Psoas muscle (tissue), 8 donors: ENCODE results near the gene DTNBP1. TPM values are rescaled to one million over a fixed set of nuclear protein-coding genes. Genes with fewer than 3 reads are reported as not detected.
"Not testable (repeated sequence)": the region's sequence is repeated elsewhere in the genome, so short reads cannot be mapped to it uniquely, and the experiment has no call there.

ENCODE experiments used
- ATAC-seq, 4 donors: fragments of 200-7000 bp; cut with Tn5 transposase; one replicate each; pipeline ENCODE4 v1.9.1; 2020; ENCODE audit warnings: moderate library complexity in 3 of 4, mild to moderate bottlenecking in 2 of 4
- DNase-seq, 2 donors: peaks; one replicate each; pipeline ENCODE4 v3.0.0-alpha.2; 2020
- H3K27ac ChIP-seq: fragments of 200-600 bp; one replicate; pipeline ENCODE4 v1.8.0; 2022
- H3K27me3 ChIP-seq, 3 donors: fragments of 200-600 bp in 1 of 3; one replicate each; pipeline versions ENCODE4 v1.6.1 to v1.8.0; 2013 to 2022; ENCODE audit warnings: low read length in 2 of 3, mild to moderate bottlenecking in 2 of 3, moderate library complexity in 1 of 3; ENCODE audit not compliant: insufficient read depth in 3 of 3
- H3K36me3 ChIP-seq, 2 donors: fragments of 200-600 bp in 1 of 2; one replicate each; pipeline versions ENCODE4 v1.6.1 to v1.8.0; 2013 to 2022; ENCODE audit warnings: low read depth in 1 of 2, mild to moderate bottlenecking in 1 of 2, moderate library complexity in 1 of 2; ENCODE audit not compliant: insufficient read depth in 1 of 2
- H3K4me1 ChIP-seq: fragments of 200-600 bp; one replicate; pipeline ENCODE4 v1.8.0; 2022
- H3K4me3 ChIP-seq: fragments of 200-600 bp; one replicate; pipeline ENCODE4 v1.8.0; 2022; ENCODE audit warnings: mild to moderate bottlenecking
- H3K9me3 ChIP-seq: fragments of 200-600 bp; one replicate; pipeline ENCODE4 v1.8.0; 2022
- WGBS, 3 donors: extraction: QIAGEN DNeasy Blood & Tissue Kit; methylation state at CpG; one replicate each; pipeline versions ENCODE4 v1.1.6 to v1.1.7; 2013; 5-methylcytosine and 5-hydroxymethylcytosine counted together
- intact Hi-C, 2 donors: fragments of 100-400 bp; cut with DNase I; formaldehyde crosslinking; loops; one replicate each; pipeline versions ENCODE4 v1.11.0 to v1.14.2; 2022
- polyA plus RNA-seq, 3 donors: library from polyadenylated mRNA; stranded (reverse); fragments of 200-250 nt; gene quantifications; one replicate each; pipeline ENCODE4 v1.2.3, GENCODE V29; 2013
- total RNA-seq, 4 donors: library from RNA; stranded (reverse); fragmentation: NEBNext Ultra II Directional in 2 of 4; extraction: Animal tissue kit (Norgen Biotek cat#: 25700) in 2 of 4; gene quantifications; one replicate each; pipeline versions ENCODE4 v1.2.1 to v1.2.4, GENCODE V29; 2021 to 2023
- TF ChIP-seq, protein P1 (sequence below): fragments of 200-600 bp; IDR thresholded peaks from one replicate; pipeline ENCODE4 v1.8.0; 2022; ENCODE audit warnings: antibody characterized with exemption
- donor health status: healthy with polysubstance abuse.
- donor health status: DM: no; HTN: no; CAD: no; lungs with moderate emphysema.
- donor health status: Bipolar disorder and iron deficiency.
- donor health status: healthy.
- donor health status: DM: yes; HTN: yes; CAD: no.
- donor health status: DM: no; HTN: no; CAD: no.
- donor health status: DM: no; HTN: no; CAD: no.
- donor health status: DM: yes; HTN: yes; CAD: no.

DTNBP1 gene
- total and polyA plus RNA-seq, 7 donors, result 8.0 to 22.0 (median 15.0) TPM

DNA sequence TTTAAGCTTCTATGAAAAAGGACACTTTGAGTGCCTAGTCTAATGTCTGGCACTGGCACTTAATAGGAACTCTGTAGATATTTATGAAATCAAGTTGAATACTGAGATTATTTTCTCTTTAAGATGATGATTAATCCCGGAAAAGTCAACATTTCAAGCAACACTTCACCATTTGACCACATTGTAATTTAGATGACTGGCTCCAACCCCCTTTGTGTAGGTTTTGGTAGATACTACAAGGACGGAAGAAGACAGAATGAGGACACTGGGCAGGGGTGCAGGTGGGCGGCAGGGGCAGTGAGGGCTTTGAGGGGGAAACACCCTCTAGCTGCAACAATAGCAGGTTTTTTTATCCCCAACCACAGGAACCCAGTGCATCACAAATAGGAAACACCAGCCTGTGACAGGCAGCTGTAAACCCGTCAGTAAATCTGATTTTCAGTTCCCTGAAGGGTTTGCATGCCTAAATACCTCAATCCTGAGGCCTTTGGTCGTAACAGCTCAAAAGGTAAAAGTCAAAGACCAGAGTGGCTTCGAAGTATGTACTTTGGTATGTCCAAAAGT is 4.6 kb downstream of the DTNBP1 start:
- Histone ChIP-seq H3K4me3 (no peak overlapping the region), H3K4me1 (peaks cover 12% of the 10 kb centered on the region), H3K9me3 (no peaks in the 10 kb centered on the region), H3K36me3 (no peaks in the 10 kb centered on the region), H3K27ac (no peak overlapping the region), H3K27me3 (no peaks in the 10 kb centered on the region)
- DNase-seq, result no peak
- WGBS, 3 donors, result 86 to 94% (median 92%) methylated on average over 6 of the region's 6 CpGs
- no peak for ATAC-seq
- TF ChIP-seq, protein P1, sequence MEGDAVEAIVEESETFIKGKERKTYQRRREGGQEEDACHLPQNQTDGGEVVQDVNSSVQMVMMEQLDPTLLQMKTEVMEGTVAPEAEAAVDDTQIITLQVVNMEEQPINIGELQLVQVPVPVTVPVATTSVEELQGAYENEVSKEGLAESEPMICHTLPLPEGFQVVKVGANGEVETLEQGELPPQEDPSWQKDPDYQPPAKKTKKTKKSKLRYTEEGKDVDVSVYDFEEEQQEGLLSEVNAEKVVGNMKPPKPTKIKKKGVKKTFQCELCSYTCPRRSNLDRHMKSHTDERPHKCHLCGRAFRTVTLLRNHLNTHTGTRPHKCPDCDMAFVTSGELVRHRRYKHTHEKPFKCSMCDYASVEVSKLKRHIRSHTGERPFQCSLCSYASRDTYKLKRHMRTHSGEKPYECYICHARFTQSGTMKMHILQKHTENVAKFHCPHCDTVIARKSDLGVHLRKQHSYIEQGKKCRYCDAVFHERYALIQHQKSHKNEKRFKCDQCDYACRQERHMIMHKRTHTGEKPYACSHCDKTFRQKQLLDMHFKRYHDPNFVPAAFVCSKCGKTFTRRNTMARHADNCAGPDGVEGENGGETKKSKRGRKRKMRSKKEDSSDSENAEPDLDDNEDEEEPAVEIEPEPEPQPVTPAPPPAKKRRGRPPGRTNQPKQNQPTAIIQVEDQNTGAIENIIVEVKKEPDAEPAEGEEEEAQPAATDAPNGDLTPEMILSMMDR, result no peak
- intact Hi-C loops, result no loop called here

DNA sequence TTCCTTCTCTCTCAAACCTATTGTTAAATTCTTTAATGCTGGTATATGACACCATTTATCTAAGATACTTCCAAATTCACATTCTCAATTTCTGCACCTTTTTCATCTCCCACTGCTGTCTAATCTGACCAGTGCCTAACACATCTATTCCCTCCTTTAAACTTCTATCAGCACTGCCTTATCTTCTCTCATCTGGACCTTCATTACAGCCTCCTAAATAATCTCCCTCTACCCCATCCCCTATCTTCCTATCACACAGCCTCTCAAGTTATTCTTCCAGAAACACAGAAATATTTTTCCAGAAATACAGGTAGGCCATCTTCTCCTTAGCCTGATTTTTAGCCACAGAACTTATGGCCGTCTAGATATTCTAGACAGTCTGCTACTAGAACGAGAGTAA is 5.5 kb downstream of the DTNBP1 start:
- H3K27me3 ChIP-seq, result no peaks in the 10 kb centered on the region
- intact Hi-C loops, result no loop called here
- no peak for ATAC-seq
- H3K36me3 ChIP-seq, result no peaks in the 10 kb centered on the region
- TF ChIP-seq, protein P1, result no peak
- H3K27ac ChIP-seq, result no peak overlapping the region
- no peak for DNase-seq
- 86 to 97% (median 89%) methylated on average over 2 of the region's 2 CpGs for WGBS, 3 donors
- peaks cover 12% of the 10 kb centered on the region for H3K4me1 ChIP-seq
- H3K9me3 ChIP-seq, result no peaks in the 10 kb centered on the region
- H3K4me3 ChIP-seq, result no peak overlapping the region

DNA sequence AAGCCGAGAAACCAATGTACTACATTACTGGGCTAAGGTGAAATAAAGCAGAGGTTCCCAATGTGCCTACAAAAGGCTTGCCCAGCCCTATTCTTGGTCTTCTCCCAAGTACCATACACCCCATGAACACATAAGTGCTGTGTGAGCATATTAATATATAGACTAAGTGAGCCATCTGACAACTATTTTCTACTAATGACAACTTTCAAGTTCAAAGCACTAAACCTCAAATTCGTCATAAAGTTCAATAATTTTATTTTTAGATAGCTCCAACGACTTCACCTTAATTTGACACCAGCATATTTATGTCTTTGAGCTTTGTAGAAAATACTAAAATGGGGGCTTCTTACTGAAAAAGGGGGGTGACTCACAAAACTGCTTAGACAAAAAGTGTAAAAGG is 6.7 kb downstream of the DTNBP1 start:
- Histone ChIP-seq H3K4me3 (no peak overlapping the region), H3K36me3 (peaks cover 0 to 10% of the 10 kb centered on the region in 2 donors), H3K27ac (no peak overlapping the region), H3K4me1 (peaks cover 6% of the 10 kb centered on the region), H3K9me3 (no peaks in the 10 kb centered on the region), H3K27me3 (no peaks in the 10 kb centered on the region)
- no peak for DNase-seq
- intact Hi-C loops, result no loop called here
- WGBS, 3 donors, result 68 to 87% (median 69%) methylated on average over 3 of the region's 3 CpGs
- ATAC-seq, result no peak
- TF ChIP-seq, protein P1, result no peak

DNA sequence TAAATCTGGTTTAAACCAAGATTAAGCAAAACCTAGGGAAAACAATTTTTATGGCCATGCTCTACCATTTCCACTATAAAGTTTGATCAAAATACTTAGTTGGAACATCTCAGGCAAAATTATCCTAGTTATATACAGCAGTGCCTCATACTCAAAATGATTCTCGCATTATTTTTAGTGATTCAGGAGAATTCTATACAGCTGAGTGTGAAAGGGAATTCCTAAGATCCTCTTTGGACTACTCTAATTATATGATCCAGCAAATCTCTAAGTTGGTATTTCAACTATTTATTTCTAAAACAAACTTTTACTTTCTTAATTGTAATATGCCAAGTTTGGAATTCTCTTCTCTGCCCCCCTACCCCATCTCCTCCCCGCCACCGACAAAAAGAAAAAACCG is 8.6 kb downstream of the DTNBP1 start:
- peaks cover 0 to 28% of the 10 kb centered on the region in 2 donors for H3K36me3 ChIP-seq
- H3K4me1 ChIP-seq, result peaks cover 6% of the 10 kb centered on the region
- intact Hi-C loops, result no loop called here
- no peak for DNase-seq
- WGBS, 3 donors, result 82 to 86% (median 83%) methylated on average over 4 of the region's 4 CpGs
- H3K9me3 ChIP-seq, result no peaks in the 10 kb centered on the region
- TF ChIP-seq, protein P1, result no peak
- no peaks in the 10 kb centered on the region for H3K27me3 ChIP-seq
- H3K27ac ChIP-seq, result no peak overlapping the region
- no peak for ATAC-seq
- H3K4me3 ChIP-seq, result no peak overlapping the region

DNA sequence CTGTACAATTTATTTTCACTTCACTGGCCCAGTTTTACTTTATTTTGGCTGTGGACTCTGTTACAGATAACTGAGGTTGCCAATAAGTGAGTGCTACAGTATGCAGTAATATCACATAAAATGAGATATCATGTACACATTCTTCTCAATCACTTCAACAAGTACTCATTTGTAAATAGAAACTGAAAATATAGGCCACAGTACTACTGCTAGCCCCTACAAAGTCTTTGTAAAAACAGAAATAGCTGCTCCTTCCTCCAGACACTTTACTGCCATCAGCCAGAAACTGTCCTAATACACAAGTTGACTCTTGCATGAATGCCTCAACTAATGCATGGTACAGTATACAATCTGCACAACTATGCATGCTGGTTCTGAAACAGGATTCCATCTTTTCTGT is 9.2 kb downstream of the DTNBP1 start:
- intact Hi-C loops, result no loop called here
- ATAC-seq (no peak), DNase-seq (no peak)
- H3K27ac ChIP-seq, result no peak overlapping the region
- no peak overlapping the region for H3K4me3 ChIP-seq
- H3K36me3 ChIP-seq, result peaks cover 0 to 33% of the 10 kb centered on the region in 2 donors
- H3K27me3 ChIP-seq, result no peaks in the 10 kb centered on the region
- peaks cover 6% of the 10 kb centered on the region for H3K4me1 ChIP-seq
- TF ChIP-seq, protein P1, result no peak
- H3K9me3 ChIP-seq, result no peaks in the 10 kb centered on the region

DNA sequence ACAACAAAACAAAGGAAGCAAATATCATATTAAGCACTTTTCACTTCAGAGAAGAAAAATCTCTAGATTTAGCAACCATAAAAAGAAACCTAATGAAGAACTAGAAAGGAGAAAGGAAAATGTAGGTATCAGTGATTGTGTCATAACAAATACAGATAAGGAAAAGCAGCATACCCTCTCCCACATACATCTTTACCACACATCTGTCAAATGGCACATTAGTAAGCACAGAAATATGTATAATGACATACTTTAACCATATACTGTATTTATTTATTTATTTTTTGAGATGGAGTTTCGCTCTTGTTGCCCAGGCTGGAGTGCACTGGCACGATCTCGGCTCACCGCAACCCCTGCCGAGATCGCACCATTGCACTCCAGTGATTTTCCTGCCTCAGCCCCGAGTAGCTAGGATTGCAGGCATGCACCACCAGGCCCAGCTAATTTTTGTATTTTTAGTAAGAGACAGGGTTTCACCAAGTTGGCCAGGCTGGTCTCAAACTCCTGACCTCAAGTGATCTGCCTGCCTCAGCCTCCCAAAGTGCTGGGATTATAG is 12.7 kb downstream of the DTNBP1 start:
- H3K36me3 ChIP-seq, result peaks cover 0 to 33% of the 10 kb centered on the region in 2 donors
- H3K27me3 ChIP-seq, intact Hi-C loops, ATAC-seq, H3K27ac ChIP-seq, DNase-seq, H3K4me1 ChIP-seq, H3K9me3 ChIP-seq, H3K4me3 ChIP-seq: not testable (repeated sequence)
- 92 to 93% (median 93%) methylated on average over 7 of the region's 7 CpGs for WGBS, 3 donors
